Ishikawa (cell line): ENCODE data around the gene COX7C.

Experiments
- CEBPB ChIP-seq: IDR thresholded peaks from 2 replicates; pipeline ENCODE4 v1.6.1; 2012
- CREB1 ChIP-seq: IDR thresholded peaks from 2 replicates; pipeline ENCODE4 v1.6.1; 2012; ENCODE audit warnings: low read depth
- EGR1 ChIP-seq: IDR thresholded peaks from 2 replicates; pipeline ENCODE4 v1.6.1; 2012
- EP300 ChIP-seq: IDR thresholded peaks from 2 replicates; pipeline ENCODE4 v1.6.1; 2012; ENCODE audit warnings: borderline replicate concordance
- FOXM1 ChIP-seq: IDR thresholded peaks from 2 replicates; pipeline ENCODE4 v1.6.1; 2012; ENCODE audit warnings: low read depth, borderline replicate concordance
- MAX ChIP-seq: IDR thresholded peaks from 2 replicates; pipeline ENCODE4 v1.6.1; 2012
- NFIC ChIP-seq: IDR thresholded peaks from 2 replicates; pipeline ENCODE4 v1.6.1; 2012
- RAD21 ChIP-seq: IDR thresholded peaks from 2 replicates; pipeline ENCODE4 v1.6.1; 2012; ENCODE audit warnings: low read depth
- TAF1 ChIP-seq: IDR thresholded peaks from 2 replicates; pipeline ENCODE4 v1.6.1; 2012; ENCODE audit warnings: low read depth, mild to moderate bottlenecking
- TCF12 ChIP-seq: IDR thresholded peaks from 2 replicates; pipeline ENCODE4 v1.6.1; 2012; ENCODE audit warnings: low read depth
- TEAD4 ChIP-seq: IDR thresholded peaks from 2 replicates; pipeline ENCODE4 v1.6.1; 2012
- USF1 ChIP-seq: IDR thresholded peaks from 2 replicates; pipeline ENCODE4 v1.6.1; 2012
- YY1 ChIP-seq: IDR thresholded peaks from 2 replicates; pipeline ENCODE4 v1.6.1; 2012; ENCODE audit warnings: low read depth
- ZBTB7A ChIP-seq: IDR thresholded peaks from 2 replicates; pipeline ENCODE4 v1.6.1; 2012; ENCODE audit warnings: low read depth
- TF ChIP-seq, protein P1 (sequence below): IDR thresholded peaks from 2 replicates; pipeline ENCODE4 v1.6.1; 2012; ENCODE audit warnings: low read depth, mild to moderate bottlenecking

The COX7C gene

GRCh38 chr5:86617756-86618576 lies at the start of gene COX7C:
TSS of gene COX7C (plus strand) at chr5:86617941. CDS start at chr5:86618056, 115 bp downstream.
- TF ChIP-seq USF1 = peak; percentile 47; the same call in 1 of the 2 replicates
- TF ChIP-seq EGR1 = peak; percentile 39; the same call in 1 of the 2 replicates
- no peak for TF ChIP-seq RAD21
- TF ChIP-seq, protein P1, sequence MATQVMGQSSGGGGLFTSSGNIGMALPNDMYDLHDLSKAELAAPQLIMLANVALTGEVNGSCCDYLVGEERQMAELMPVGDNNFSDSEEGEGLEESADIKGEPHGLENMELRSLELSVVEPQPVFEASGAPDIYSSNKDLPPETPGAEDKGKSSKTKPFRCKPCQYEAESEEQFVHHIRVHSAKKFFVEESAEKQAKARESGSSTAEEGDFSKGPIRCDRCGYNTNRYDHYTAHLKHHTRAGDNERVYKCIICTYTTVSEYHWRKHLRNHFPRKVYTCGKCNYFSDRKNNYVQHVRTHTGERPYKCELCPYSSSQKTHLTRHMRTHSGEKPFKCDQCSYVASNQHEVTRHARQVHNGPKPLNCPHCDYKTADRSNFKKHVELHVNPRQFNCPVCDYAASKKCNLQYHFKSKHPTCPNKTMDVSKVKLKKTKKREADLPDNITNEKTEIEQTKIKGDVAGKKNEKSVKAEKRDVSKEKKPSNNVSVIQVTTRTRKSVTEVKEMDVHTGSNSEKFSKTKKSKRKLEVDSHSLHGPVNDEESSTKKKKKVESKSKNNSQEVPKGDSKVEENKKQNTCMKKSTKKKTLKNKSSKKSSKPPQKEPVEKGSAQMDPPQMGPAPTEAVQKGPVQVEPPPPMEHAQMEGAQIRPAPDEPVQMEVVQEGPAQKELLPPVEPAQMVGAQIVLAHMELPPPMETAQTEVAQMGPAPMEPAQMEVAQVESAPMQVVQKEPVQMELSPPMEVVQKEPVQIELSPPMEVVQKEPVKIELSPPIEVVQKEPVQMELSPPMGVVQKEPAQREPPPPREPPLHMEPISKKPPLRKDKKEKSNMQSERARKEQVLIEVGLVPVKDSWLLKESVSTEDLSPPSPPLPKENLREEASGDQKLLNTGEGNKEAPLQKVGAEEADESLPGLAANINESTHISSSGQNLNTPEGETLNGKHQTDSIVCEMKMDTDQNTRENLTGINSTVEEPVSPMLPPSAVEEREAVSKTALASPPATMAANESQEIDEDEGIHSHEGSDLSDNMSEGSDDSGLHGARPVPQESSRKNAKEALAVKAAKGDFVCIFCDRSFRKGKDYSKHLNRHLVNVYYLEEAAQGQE = no peak
- TF ChIP-seq ZBTB7A = no peak
- peak; percentile 75 for TF ChIP-seq TAF1
- no peak; the same call in 1 of the 2 replicates for TF ChIP-seq TEAD4
- peak; percentile 66 for TF ChIP-seq MAX
- peak; percentile 84 for TF ChIP-seq YY1
- no peak for TF ChIP-seq FOXM1
- TF ChIP-seq CREB1 = 0 out of 2 replicates have a peak, but pooled peaks have one; percentile 39
- TF ChIP-seq TCF12 = peak; percentile 71
- TF ChIP-seq EP300 = no peak
- no peak for TF ChIP-seq CEBPB
- TF ChIP-seq NFIC = no peak

- no peak for TF ChIP-seq USF1
- no peak for TF ChIP-seq YY1
- no peak for TF ChIP-seq TCF12
- TF ChIP-seq EGR1 = no peak
- TF ChIP-seq MAX = no peak
- no peak for TF ChIP-seq CEBPB
- TF ChIP-seq TEAD4 = no peak
- TF ChIP-seq TAF1 = no peak
- no peak for TF ChIP-seq EP300
- no peak for TF ChIP-seq NFIC
- no peak for TF ChIP-seq FOXM1
- no peak for TF ChIP-seq RAD21
- TF ChIP-seq, protein P1 = no peak
- no peak for TF ChIP-seq CREB1
- no peak for TF ChIP-seq ZBTB7A
Observed at GRCh38 chr5:86570427-86571083, 47.2 kb upstream of the COX7C start.

DNA sequence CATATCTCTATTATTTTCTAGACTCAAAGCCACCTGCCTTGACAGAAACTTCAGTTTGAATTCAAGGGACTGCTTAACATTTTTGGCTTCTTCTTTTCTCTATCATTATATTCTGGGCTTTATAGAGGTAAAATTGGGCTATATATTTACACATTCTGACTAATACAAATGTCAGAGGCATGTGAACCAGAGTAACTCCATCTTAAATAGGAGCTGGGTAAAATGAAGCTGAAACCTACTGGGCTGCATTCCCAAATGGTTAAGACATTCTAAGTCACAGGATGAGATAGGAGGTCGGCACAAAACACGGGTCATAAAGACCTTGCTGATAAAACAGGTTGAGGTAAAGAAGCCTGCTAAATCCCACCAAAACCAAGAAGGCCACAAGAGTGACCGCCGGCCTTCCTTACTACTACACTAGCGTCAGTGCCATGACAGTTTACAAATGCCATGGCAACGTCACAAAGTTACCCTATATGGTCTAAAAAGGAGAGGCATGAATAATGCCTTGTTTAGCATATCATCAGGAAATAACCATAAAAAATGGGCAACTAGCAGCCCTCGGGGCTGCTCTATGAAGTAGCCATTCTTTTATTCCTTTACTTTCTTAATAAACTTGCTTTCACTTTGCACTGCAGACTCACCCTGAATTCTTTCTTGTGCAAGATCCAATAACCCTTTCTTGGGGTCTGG lies 44.8 kb upstream of the COX7C start:
- TF ChIP-seq TAF1 = no peak

- TF ChIP-seq TEAD4 = no peak
- TF ChIP-seq TCF12 = no peak
- TF ChIP-seq EGR1 = no peak
- TF ChIP-seq RAD21 = no peak
- no peak for TF ChIP-seq EP300
- no peak for TF ChIP-seq TAF1
- no peak for TF ChIP-seq YY1
- no peak for TF ChIP-seq USF1
- TF ChIP-seq MAX = no peak
Observed at GRCh38 chr5:86579502-86579901, 38.2 kb upstream of the COX7C start.

- TF ChIP-seq, protein P1 = no peak
- no peak for TF ChIP-seq YY1
- no peak for TF ChIP-seq RAD21
- TF ChIP-seq NFIC = no peak
- no peak for TF ChIP-seq TCF12
- no peak for TF ChIP-seq TEAD4
- no peak for TF ChIP-seq EGR1
- no peak for TF ChIP-seq CREB1
- no peak for TF ChIP-seq EP300
- TF ChIP-seq FOXM1 = no peak
- no peak for TF ChIP-seq MAX
- TF ChIP-seq USF1 = no peak
- no peak for TF ChIP-seq ZBTB7A
- no peak for TF ChIP-seq CEBPB
- no peak for TF ChIP-seq TAF1
Observed at GRCh38 chr5:86596476-86596875, 21.3 kb upstream of the COX7C start.
